H1 (cell line): ENCODE results near the gene ABCA1. TPM values are rescaled to one million over a fixed set of nuclear protein-coding genes. Genes with fewer than 3 reads are reported as not detected.

Experiments used
- CTCF ChIA-PET: fragments of 300-600 bp; sonication (Branson Sonifier 250); formaldehyde crosslinking; loops from one replicate; lab custom pipeline; 2021; ENCODE audit not compliant: partially characterized antibody; lab: Charles Lee
- POLR2A ChIA-PET: fragments of 300-600 bp; sonication (Branson Sonifier 250); formaldehyde crosslinking; loops from one replicate; lab custom pipeline; 2021; ENCODE audit warnings: inconsistent platforms; ENCODE audit not compliant: partially characterized antibody; lab: Charles Lee
- DNase-seq, 2 experiments: peaks; one replicate each; pipeline versions ENCODE4 v3.0.0 to v3.0.0-alpha.2; 2010 to 2022; ENCODE audit warnings: low spot score in 2 of 2, low read depth in 1 of 2, mixed read lengths in 1 of 2
- FAIRE-seq: peaks from 2 replicates; lab custom pipeline; 2011; peaks lifted over from hg19 to GRCh38; lab: Jason Lieb, UNC
- H2AFZ ChIP-seq: 2 replicates; pipeline ENCODE4 v1.8.1; 2012; ENCODE audit warnings: low read length, inconsistent platforms
- H2AK5ac ChIP-seq: 2 replicates; pipeline ENCODE4 v1.6.1; 2013; ENCODE audit warnings: low read depth, low read length
- H2BK120ac ChIP-seq: replicated peaks from 2 replicates; pipeline ENCODE3; 2013; ENCODE audit warnings: low read depth, low read length, inconsistent platforms
- H2BK12ac ChIP-seq: 2 replicates; pipeline ENCODE4 v1.6.1; 2013; ENCODE audit warnings: low read depth, low read length
- H2BK15ac ChIP-seq: 2 replicates; pipeline ENCODE4 v1.6.1; 2013; ENCODE audit warnings: low read length
- H2BK20ac ChIP-seq: 2 replicates; pipeline ENCODE4 v1.6.1; 2013; ENCODE audit warnings: low read length
- H2BK5ac ChIP-seq: 2 replicates; pipeline ENCODE4 v1.6.1; 2013; ENCODE audit warnings: low read depth, low read length
- H3K14ac ChIP-seq: 2 replicates; pipeline ENCODE4 v1.6.1; 2013; ENCODE audit warnings: inconsistent platforms; ENCODE audit not compliant: insufficient read length
- H3K18ac ChIP-seq: 2 replicates; pipeline ENCODE4 v1.6.1; 2013; ENCODE audit warnings: low read length; ENCODE audit errors: extremely low read depth
- H3K23ac ChIP-seq: 2 replicates; pipeline ENCODE4 v1.6.1; 2013; ENCODE audit warnings: inconsistent platforms; ENCODE audit not compliant: insufficient read length
- H3K23me2 ChIP-seq: 2 replicates; pipeline ENCODE4 v1.6.1; 2013; ENCODE audit warnings: low read depth, low read length
- H3K27ac ChIP-seq: 2 replicates; pipeline ENCODE4 v1.6.1; 2011; ENCODE audit warnings: low read depth, low read length, inconsistent platforms
- H3K27me3 ChIP-seq, 4 experiments: replicated peaks in 1 of 4; 1 replicate in 1 of 4; 2 replicates in 3 of 4; pipeline versions ENCODE4 v1.6.1 to v1.8.1; 2011 to 2013; ENCODE audit warnings: low read length in 3 of 4, mild to moderate bottlenecking in 3 of 4, inconsistent platforms in 2 of 4, mixed read lengths in 2 of 4, moderate library complexity in 1 of 4; ENCODE audit not compliant: control insufficient read depth in 3 of 4, insufficient read depth in 3 of 4; ENCODE audit errors: extremely low read depth in 1 of 4
- H3K36me3 ChIP-seq, 4 experiments: 2 replicates each; pipeline versions ENCODE4 v1.6.1 to v1.8.1; 2011 to 2013; ENCODE audit warnings: mild to moderate bottlenecking in 4 of 4, low read length in 3 of 4, moderate library complexity in 2 of 4, control low read depth in 1 of 4, inconsistent platforms in 1 of 4; ENCODE audit not compliant: insufficient read depth in 4 of 4, control insufficient read depth in 2 of 4
- H3K4ac ChIP-seq: replicated peaks from 2 replicates; pipeline ENCODE3; 2013; ENCODE audit warnings: low read length, low read depth, mixed read lengths, inconsistent platforms; ENCODE audit not compliant: insufficient read length
- H3K4me1 ChIP-seq, 4 experiments: replicated peaks in 1 of 4; 1 replicate in 1 of 4; 2 replicates in 3 of 4; pipeline versions ENCODE4 v1.6.1 to v1.8.1; 2011 to 2013; ENCODE audit warnings: low read length in 3 of 4, inconsistent platforms in 2 of 4, mixed read lengths in 1 of 4; ENCODE audit not compliant: insufficient read depth in 4 of 4, control insufficient read depth in 3 of 4
- H3K4me2 ChIP-seq, 2 experiments: 2 replicates each; pipeline versions ENCODE4 v1.6.1 to v1.8.1; 2011 to 2013; ENCODE audit warnings: low read depth in 2 of 2, low read length in 2 of 2, control low read depth in 1 of 2, inconsistent platforms in 1 of 2, mild to moderate bottlenecking in 1 of 2; ENCODE audit not compliant: insufficient read depth in 1 of 2
- H3K4me3 ChIP-seq, 4 experiments: fragments of 200-600, 300-600 bp in 1 of 4; sonication (generic), shearing (Covaris generic), sonication (Bioruptor Twin) in 1 of 4; 2 replicates each; pipeline versions ENCODE4 v1.5.1 to v1.8.1; 2011 to 2016; ENCODE audit warnings: low read length in 4 of 4, low read depth in 3 of 4, control low read depth in 2 of 4, inconsistent platforms in 2 of 4, mild to moderate bottlenecking in 2 of 4, mixed read lengths in 1 of 4, moderate library complexity in 1 of 4; ENCODE audit not compliant: insufficient read depth in 2 of 4; ENCODE audit errors: extremely low read depth in 1 of 4
- H3K56ac ChIP-seq: replicated peaks from 2 replicates; pipeline ENCODE3; 2013; ENCODE audit warnings: low read depth, mild to moderate bottlenecking, mixed read lengths, low read length, inconsistent platforms; ENCODE audit not compliant: insufficient read length
- H3K79me1 ChIP-seq: 2 replicates; pipeline ENCODE4 v1.6.1; 2013; ENCODE audit warnings: low read depth, low read length, control low read depth
- H3K79me2 ChIP-seq, 2 experiments: 2 replicates each; pipeline versions ENCODE4 v1.6.1 to v1.8.1; 2012 to 2013; ENCODE audit warnings: low read length in 2 of 2, mild to moderate bottlenecking in 2 of 2, inconsistent platforms in 1 of 2; ENCODE audit not compliant: insufficient read depth in 2 of 2, control insufficient read depth in 1 of 2
- H3K9ac ChIP-seq, 4 experiments: replicated peaks in 1 of 4; 1 replicate in 1 of 4; 2 replicates in 3 of 4; pipeline versions ENCODE4 v1.6.1 to v1.8.1; 2011 to 2013; ENCODE audit warnings: low read depth in 3 of 4, low read length in 3 of 4, control low read depth in 2 of 4, mild to moderate bottlenecking in 2 of 4, moderate library complexity in 2 of 4, inconsistent platforms in 1 of 4; ENCODE audit errors: extremely low read depth in 1 of 4
- H3K9me3 ChIP-seq, 2 experiments: 2 replicates each; pipeline versions ENCODE4 v1.6.1 to v1.8.1; 2012 to 2013; ENCODE audit warnings: mild to moderate bottlenecking in 2 of 2, moderate library complexity in 2 of 2, control low read depth in 1 of 2, inconsistent platforms in 1 of 2, low read depth in 1 of 2, low read length in 1 of 2, mixed read lengths in 1 of 2; ENCODE audit not compliant: insufficient read depth in 2 of 2
- H4K20me1 ChIP-seq, 2 experiments: replicated peaks in 1 of 2; 2 replicates each; pipeline versions ENCODE3 to v1.8.1; 2011 to 2013; ENCODE audit warnings: inconsistent platforms in 2 of 2, low read length in 2 of 2, mild to moderate bottlenecking in 1 of 2; ENCODE audit not compliant: insufficient read depth in 2 of 2, control insufficient read depth in 1 of 2
- H4K5ac ChIP-seq: 2 replicates; pipeline ENCODE4 v1.6.1; 2013; ENCODE audit warnings: low read length, low read depth, mixed read lengths, inconsistent platforms; ENCODE audit not compliant: insufficient read length
- H4K8ac ChIP-seq: 2 replicates; pipeline ENCODE4 v1.8.0; 2013; ENCODE audit warnings: mild to moderate bottlenecking, moderate library complexity, low read length, inconsistent platforms; ENCODE audit not compliant: insufficient read depth; ENCODE audit errors: extremely low read depth
- H4K91ac ChIP-seq: replicated peaks from 2 replicates; pipeline ENCODE3; 2013; ENCODE audit warnings: low read length, mixed read lengths, inconsistent platforms; ENCODE audit not compliant: insufficient read length
- ASH2L ChIP-seq: fragments of 200-600, 300-600 bp; sonication (generic); IDR thresholded peaks from one replicate; pipeline ENCODE4 v1.7.1; 2017; ENCODE audit warnings: low read length
- CTBP2 ChIP-seq: IDR thresholded peaks from 2 replicates; pipeline ENCODE4 v1.7.0; 2011; ENCODE audit warnings: borderline replicate concordance, mild to moderate bottlenecking, moderate library complexity, mixed read lengths, low read length; ENCODE audit not compliant: insufficient read depth, insufficient read length
- EZH2 ChIP-seq: fragments of 200-600 bp; sonication (generic); IDR thresholded peaks from 2 replicates; pipeline ENCODE4 v1.7.1; 2012; ENCODE audit warnings: low read depth, mild to moderate bottlenecking, moderate library complexity, low read length, inconsistent platforms; ENCODE audit not compliant: severe bottlenecking
- GTF2F1 ChIP-seq: IDR thresholded peaks from 2 replicates; pipeline ENCODE4 v1.6.1; 2012; ENCODE audit warnings: low read depth, low read length, improper control_type of control experiment, borderline replicate concordance
- HDAC6 ChIP-seq: IDR thresholded peaks from one replicate; pipeline ENCODE4 v1.7.1; 2012; ENCODE audit warnings: low read depth, mild to moderate bottlenecking, inconsistent platforms, low read length, moderate library complexity
- YY1 ChIP-seq: IDR thresholded peaks from 2 replicates; pipeline ENCODE4 v1.6.1; 2011; ENCODE audit warnings: low read depth, mild to moderate bottlenecking, low read length
- WGBS, 2 experiments: shearing (Covaris generic) in 1 of 2; methylation state at CpG; one replicate each; pipeline versions ENCODE4 v1.1.6 to v1.1.7; 2013 to 2015; ENCODE audit warnings: low lambda C conversion rate in 2 of 2, mixed read lengths in 2 of 2, inconsistent platforms in 1 of 2, low coverage in 1 of 2, missing lambda C conversion rate in 1 of 2; ENCODE audit not compliant: insufficient replicate concordance in 2 of 2, insufficient coverage in 1 of 2, insufficient read length in 1 of 2; ENCODE audit errors: extremely low coverage in 1 of 2, missing lambda C conversion rate in 1 of 2; 5-methylcytosine and 5-hydroxymethylcytosine counted together
- polyA plus RNA-seq, 7 experiments: library from polyadenylated mRNA; depleted of rRNA in 3 of 7; stranded (reverse) in 5 of 7; unstranded in 2 of 7; fragments of >200 nt in 5 of 7; fragments of 200-250 nt in 2 of 7; gene quantifications; 1 replicate in 5 of 7; 2 replicates in 1 of 7; 4 replicates in 1 of 7; pipeline versions ENCODE4 v1.2.1 to v1.2.3, GENCODE V29; 2011 to 2013; ENCODE audit warnings: missing spikeins in 2 of 7, mixed read lengths in 2 of 7
- total RNA-seq: library from RNA; stranded (reverse); fragmentation: NEBNext Ultra II Directional; extraction: Animal tissue kit (Norgen Biotek cat#: 25700); gene quantifications from 2 replicates; pipeline ENCODE4 v1.2.1, GENCODE V29; 2021

Gene ABCA1
- total and polyA plus RNA-seq, 2 of the 8 experiments (the other 6 are each of a cell fraction or from before 2014, with no cell fraction given) = 6.9 to 7.8 TPM

DNA sequence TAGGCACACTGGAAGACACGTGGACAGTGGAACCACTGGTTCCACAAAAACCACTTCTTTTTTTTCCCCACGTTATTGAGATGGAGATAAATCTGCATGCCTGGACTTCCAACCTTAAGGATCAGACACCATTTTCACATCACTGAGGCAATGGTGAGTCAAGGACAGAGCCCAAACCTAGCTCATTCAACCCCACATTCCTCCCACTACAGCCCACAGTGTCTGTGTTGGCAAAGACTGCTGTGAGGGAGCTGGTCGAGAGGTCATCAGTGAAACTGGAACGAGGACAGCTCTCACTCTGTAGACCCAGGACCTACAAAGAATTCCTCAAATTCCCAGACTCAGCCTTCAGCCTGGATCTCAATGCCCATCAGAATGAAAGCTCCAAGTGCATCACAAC, 74.8 kb downstream of the ABCA1 start:
- Histone ChIP-seq H3K27ac (no peak overlapping the region), H2BK20ac (no peak overlapping the region), H3K79me2 (no peaks in the 10 kb centered on the region), H3K56ac (no peak overlapping the region), H2BK120ac (no peak overlapping the region), H2AK5ac (no peak overlapping the region), H3K9me3 (no peaks in the 10 kb centered on the region), H2AFZ (no peak overlapping the region), H3K14ac (no peak overlapping the region), H3K79me1 (no peaks in the 10 kb centered on the region), H3K23ac (no peak overlapping the region), H3K4ac (no peak overlapping the region), H3K18ac (no peak overlapping the region), H2BK5ac (0 out of 2 replicates have a peak overlapping the region, but pooled peaks have one; percentile 5), H3K23me2 (no peaks in the 10 kb centered on the region), H3K4me2 (no peak overlapping the region), H3K27me3 (no peaks in the 10 kb centered on the region), H2BK12ac (no peak overlapping the region), H4K8ac (no peak overlapping the region), H4K5ac (no peak overlapping the region), H4K20me1 (no peaks in the 10 kb centered on the region), H3K4me3 (no peak overlapping the region), H2BK15ac (no peak overlapping the region; the same call in 1 of the 2 replicates), H3K36me3 (peaks cover 0 to 2% (median 0%) of the 10 kb centered on the region in 4 experiments; a peak in 3 of 8 replicates), H3K9ac (no peak overlapping the region), H3K4me1 (peaks cover 0 to 2% (median under 1%) of the 10 kb centered on the region in 4 experiments; a peak in 3 of 7 replicates), H4K91ac (no peak overlapping the region)
- 81% methylated on average over 4 of the region's 4 CpGs; no CpG with 5 or more reads in 1 of the 2 experiments for WGBS, 2 experiments
- no peak for FAIRE-seq
- CTCF ChIA-PET = interaction anchor here (0.9 to 2.7 kb wide), 4 partner anchors 10 to 562 kb away, joined by 3 to 13 read pairs (median 3); partner anchors contain the start of gene SLC44A1
- TF ChIP-seq GTF2F1 (no peak), ASH2L (no peak), EZH2 (no peak), HDAC6 (no peak), YY1 (no peak), CTBP2 (no peak)
- POLR2A ChIA-PET = no interaction called here
- DNase-seq = no peak
